Ishikawa (cell line): ENCODE results near the gene SHH.

Experiments
- CEBPB ChIP-seq: IDR thresholded peaks from 2 replicates; pipeline ENCODE4 v1.6.1; 2012
- CREB1 ChIP-seq: IDR thresholded peaks from 2 replicates; pipeline ENCODE4 v1.6.1; 2012; ENCODE audit warnings: low read depth
- EGR1 ChIP-seq: IDR thresholded peaks from 2 replicates; pipeline ENCODE4 v1.6.1; 2012
- EP300 ChIP-seq: IDR thresholded peaks from 2 replicates; pipeline ENCODE4 v1.6.1; 2012; ENCODE audit warnings: borderline replicate concordance
- FOXM1 ChIP-seq: IDR thresholded peaks from 2 replicates; pipeline ENCODE4 v1.6.1; 2012; ENCODE audit warnings: low read depth, borderline replicate concordance
- NFIC ChIP-seq: IDR thresholded peaks from 2 replicates; pipeline ENCODE4 v1.6.1; 2012
- RAD21 ChIP-seq: IDR thresholded peaks from 2 replicates; pipeline ENCODE4 v1.6.1; 2012; ENCODE audit warnings: low read depth
- TAF1 ChIP-seq: IDR thresholded peaks from 2 replicates; pipeline ENCODE4 v1.6.1; 2012; ENCODE audit warnings: low read depth, mild to moderate bottlenecking
- TCF12 ChIP-seq: IDR thresholded peaks from 2 replicates; pipeline ENCODE4 v1.6.1; 2012; ENCODE audit warnings: low read depth
- TEAD4 ChIP-seq: IDR thresholded peaks from 2 replicates; pipeline ENCODE4 v1.6.1; 2012
- YY1 ChIP-seq: IDR thresholded peaks from 2 replicates; pipeline ENCODE4 v1.6.1; 2012; ENCODE audit warnings: low read depth
- ZBTB7A ChIP-seq: IDR thresholded peaks from 2 replicates; pipeline ENCODE4 v1.6.1; 2012; ENCODE audit warnings: low read depth
- TF ChIP-seq, protein P1 (sequence below): IDR thresholded peaks from 2 replicates; pipeline ENCODE4 v1.6.1; 2012; ENCODE audit warnings: low read depth, mild to moderate bottlenecking
- TF ChIP-seq, protein P2 (sequence below): IDR thresholded peaks from 2 replicates; pipeline ENCODE4 v1.6.1; 2012
- TF ChIP-seq, protein P3 (sequence below): IDR thresholded peaks from 2 replicates; pipeline ENCODE4 v1.6.1; 2012

The SHH gene

DNA sequence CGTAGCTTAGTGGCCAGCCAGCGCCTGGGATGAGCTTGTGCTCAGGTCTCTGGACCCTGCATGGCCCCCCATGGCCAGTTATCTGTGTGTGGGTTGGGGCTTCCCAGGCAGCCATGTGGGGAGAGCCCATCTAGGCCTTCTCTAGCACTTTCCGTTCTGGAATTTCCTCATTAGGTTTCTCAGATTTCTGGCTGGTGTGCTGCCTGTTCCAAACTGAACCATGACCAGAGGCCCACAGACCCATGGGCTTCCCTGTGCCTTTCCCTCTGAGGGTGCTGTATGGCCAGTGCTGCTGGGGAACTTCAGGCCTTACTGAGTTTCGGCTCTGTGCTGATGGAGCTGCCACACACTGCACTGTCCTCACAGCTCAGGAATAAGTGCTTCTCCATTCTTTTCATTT is 50.2 kb downstream of the SHH start:
- TF ChIP-seq, protein P1, sequence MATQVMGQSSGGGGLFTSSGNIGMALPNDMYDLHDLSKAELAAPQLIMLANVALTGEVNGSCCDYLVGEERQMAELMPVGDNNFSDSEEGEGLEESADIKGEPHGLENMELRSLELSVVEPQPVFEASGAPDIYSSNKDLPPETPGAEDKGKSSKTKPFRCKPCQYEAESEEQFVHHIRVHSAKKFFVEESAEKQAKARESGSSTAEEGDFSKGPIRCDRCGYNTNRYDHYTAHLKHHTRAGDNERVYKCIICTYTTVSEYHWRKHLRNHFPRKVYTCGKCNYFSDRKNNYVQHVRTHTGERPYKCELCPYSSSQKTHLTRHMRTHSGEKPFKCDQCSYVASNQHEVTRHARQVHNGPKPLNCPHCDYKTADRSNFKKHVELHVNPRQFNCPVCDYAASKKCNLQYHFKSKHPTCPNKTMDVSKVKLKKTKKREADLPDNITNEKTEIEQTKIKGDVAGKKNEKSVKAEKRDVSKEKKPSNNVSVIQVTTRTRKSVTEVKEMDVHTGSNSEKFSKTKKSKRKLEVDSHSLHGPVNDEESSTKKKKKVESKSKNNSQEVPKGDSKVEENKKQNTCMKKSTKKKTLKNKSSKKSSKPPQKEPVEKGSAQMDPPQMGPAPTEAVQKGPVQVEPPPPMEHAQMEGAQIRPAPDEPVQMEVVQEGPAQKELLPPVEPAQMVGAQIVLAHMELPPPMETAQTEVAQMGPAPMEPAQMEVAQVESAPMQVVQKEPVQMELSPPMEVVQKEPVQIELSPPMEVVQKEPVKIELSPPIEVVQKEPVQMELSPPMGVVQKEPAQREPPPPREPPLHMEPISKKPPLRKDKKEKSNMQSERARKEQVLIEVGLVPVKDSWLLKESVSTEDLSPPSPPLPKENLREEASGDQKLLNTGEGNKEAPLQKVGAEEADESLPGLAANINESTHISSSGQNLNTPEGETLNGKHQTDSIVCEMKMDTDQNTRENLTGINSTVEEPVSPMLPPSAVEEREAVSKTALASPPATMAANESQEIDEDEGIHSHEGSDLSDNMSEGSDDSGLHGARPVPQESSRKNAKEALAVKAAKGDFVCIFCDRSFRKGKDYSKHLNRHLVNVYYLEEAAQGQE = no peak
- TF ChIP-seq NFIC (no peak), CREB1 (no peak), FOXM1 (no peak), YY1 (no peak), TAF1 (no peak), EP300 (no peak), RAD21 (no peak), CEBPB (no peak), EGR1 (no peak), TCF12 (no peak), ZBTB7A (no peak), TEAD4 (no peak)
- TF ChIP-seq, protein P2, sequence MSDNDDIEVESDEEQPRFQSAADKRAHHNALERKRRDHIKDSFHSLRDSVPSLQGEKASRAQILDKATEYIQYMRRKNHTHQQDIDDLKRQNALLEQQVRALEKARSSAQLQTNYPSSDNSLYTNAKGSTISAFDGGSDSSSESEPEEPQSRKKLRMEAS = no peak
- TF ChIP-seq, protein P3, sequence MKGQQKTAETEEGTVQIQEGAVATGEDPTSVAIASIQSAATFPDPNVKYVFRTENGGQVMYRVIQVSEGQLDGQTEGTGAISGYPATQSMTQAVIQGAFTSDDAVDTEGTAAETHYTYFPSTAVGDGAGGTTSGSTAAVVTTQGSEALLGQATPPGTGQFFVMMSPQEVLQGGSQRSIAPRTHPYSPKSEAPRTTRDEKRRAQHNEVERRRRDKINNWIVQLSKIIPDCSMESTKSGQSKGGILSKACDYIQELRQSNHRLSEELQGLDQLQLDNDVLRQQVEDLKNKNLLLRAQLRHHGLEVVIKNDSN = no peak

DNA sequence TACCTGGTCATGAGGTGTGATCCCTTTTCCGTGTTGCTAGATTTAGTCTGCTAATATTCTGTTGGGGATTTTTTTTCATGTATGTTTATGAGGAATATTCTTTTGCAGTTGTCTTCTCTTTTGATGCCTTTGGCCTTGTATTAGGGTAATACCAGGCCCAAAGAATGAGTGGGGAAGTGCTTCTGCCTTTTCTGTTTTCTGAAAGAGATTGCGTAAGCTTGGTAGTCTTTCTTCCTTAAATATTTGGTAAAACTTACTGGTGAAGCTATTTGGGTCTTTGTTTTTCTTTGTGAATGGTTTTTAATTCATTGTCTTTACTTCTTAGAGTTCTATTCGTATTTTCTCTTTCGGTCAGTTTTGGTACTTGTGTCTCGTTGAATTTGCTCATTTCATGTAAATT is 51.1 kb downstream of the SHH start:
- TF ChIP-seq RAD21 (no peak), CEBPB (0 out of 2 replicates have a peak, but pooled peaks have one; percentile 14)

DNA sequence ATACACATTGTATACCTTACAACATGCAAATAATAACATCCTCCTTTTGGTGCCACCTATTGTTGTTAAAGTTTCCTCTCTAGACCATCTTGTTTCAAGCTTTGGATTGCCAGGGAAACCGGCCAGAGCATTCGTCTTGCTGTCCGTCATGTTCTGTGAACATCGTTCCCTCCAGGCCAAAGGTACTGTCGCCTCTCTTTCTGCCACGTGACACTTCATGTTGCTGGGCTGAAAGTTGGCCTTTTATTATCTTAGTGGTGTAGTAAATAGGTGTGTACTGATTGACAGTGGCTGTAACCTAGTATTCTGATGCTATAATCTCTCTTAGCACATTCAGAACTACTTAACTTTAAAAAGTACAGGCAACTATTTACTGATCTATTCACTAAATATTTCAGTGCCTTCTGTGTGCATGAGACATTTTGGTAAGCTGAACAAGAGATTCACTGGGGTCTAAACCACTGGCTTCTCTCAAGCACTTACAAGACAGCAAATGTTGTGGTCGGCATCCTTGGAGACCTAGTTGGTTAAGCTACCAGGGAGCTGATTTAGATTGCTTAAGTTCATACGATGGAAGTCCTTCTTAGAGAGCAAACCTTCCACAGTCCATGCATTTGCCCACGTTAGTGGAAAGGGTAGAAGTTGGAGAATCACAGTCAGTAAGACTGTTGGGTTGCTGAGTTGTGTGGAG is 52.4 kb downstream of the SHH start:
- TF ChIP-seq, protein P3 = no peak

DNA sequence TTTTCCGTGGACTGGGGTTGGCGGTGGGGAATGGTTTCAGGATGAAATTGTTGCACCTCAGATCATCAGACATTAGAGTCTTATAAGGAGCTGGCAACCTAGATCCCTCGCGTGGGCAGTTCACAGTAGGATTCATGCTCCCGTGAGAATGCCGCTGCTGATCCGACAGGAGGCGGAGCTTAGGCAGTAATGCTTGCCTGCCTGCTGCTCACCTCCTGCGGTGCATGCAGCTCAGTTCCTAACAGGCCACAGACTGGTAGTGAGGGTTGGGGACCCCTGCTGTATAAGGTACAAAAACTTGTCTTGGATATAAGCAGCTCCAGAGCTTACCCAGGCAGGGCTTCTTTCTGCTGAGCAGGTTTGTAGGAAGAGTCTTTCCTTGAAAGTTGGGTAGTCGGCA is 53.9 kb downstream of the SHH start:
- TF ChIP-seq, protein P2 = 0 out of 2 replicates have a peak, but pooled peaks have one; percentile 12
- no peak for TF ChIP-seq EGR1

DNA sequence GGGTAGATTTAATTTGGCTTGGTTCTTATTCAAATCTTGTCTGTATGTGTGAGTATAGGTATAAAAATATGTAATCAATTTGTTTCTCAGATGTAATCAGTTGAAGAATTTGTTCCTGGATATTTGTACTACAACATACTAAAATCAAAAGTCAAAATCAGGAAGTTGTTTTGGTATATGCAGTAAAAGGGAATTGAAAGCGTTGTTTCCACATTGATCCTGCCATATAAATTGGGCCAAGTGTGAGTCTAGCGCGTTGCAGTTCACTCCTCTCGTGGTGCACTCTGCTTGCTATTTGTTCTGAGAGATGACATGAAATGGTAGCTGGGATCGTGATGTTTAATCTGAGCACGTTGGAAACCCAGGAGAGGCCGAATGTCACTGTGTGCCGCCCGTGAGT is 55.9 kb downstream of the SHH start:
- TF ChIP-seq TCF12 (no peak), ZBTB7A (no peak)

DNA sequence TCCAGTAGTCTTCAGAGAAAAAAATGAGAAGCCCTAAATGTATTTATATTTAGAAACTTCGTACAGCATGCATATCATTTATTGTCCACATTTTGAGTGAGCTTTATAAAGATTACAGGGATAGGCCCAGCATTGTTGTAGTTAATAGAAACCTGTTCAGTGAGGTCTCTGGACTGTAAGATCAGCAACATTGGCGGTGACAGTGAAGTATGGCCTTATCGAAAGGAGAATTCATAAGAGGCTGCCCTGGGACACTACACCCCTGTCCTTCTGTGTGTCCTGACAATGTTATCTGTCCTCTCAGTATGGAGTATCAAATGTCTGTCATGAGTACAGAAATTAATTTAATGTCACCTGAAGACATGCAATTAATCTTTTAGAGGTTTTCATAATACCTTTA is 57.2 kb downstream of the SHH start:
- TF ChIP-seq TAF1 = no peak
- TF ChIP-seq EP300 = no peak
- TF ChIP-seq, protein P3 = no peak
- no peak for TF ChIP-seq FOXM1
- TF ChIP-seq TEAD4 = no peak
- TF ChIP-seq YY1 = no peak
- TF ChIP-seq NFIC = no peak
- TF ChIP-seq EGR1 = no peak
- TF ChIP-seq ZBTB7A = no peak
- no peak for TF ChIP-seq CREB1
- TF ChIP-seq, protein P2 = no peak
- TF ChIP-seq RAD21 = no peak
- TF ChIP-seq CEBPB = no peak
- TF ChIP-seq, protein P1 = no peak
